ENCODE results near the gene RCOR1. TPM values are rescaled to one million over a fixed set of nuclear protein-coding genes. Genes with fewer than 3 reads are reported as not detected.
"Not testable (repeated sequence)": the region's sequence is repeated elsewhere in the genome, so short reads cannot be mapped to it uniquely, and the experiment has no call there.

RCOR1 gene
- total RNA-seq, 1 donor from 2014 or later, result 25.2 TPM

DNA sequence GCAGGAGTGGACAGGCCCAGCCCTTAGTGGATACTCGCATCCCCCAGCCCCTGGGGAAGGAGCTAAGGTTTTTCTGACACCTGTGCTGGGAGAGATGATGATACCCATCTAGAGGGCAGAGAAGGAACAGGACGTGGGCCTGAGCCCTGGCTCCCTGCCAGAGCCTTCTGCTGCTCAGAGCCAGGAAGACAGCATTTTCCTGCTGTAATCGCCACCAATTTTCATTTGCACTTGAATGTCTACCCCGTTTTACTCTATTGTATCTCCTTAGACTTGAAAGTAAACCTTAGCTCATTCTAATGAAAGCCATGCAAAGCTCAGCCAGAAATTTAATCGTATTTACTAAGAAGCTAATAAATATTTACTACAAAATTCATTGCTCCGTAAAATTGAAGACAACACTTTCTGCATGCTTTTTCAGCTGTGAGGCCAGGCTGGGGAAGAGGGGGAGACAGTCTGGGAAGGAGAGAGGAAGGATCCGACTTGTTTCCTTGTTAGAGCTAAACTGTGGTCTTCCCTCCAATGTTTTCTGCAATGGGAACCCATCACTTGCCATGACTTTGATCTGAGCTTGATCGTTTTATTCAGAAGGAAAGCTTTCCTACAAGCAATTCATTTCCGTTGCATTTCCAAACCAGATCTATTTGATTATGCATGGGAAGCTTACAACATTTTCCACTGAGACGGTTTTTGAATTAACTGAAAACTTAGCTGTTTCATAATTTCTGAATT, 167.2 kb downstream of the RCOR1 start:
- no peak for DNase-seq (ENCODE audit: low spot score)

DNA sequence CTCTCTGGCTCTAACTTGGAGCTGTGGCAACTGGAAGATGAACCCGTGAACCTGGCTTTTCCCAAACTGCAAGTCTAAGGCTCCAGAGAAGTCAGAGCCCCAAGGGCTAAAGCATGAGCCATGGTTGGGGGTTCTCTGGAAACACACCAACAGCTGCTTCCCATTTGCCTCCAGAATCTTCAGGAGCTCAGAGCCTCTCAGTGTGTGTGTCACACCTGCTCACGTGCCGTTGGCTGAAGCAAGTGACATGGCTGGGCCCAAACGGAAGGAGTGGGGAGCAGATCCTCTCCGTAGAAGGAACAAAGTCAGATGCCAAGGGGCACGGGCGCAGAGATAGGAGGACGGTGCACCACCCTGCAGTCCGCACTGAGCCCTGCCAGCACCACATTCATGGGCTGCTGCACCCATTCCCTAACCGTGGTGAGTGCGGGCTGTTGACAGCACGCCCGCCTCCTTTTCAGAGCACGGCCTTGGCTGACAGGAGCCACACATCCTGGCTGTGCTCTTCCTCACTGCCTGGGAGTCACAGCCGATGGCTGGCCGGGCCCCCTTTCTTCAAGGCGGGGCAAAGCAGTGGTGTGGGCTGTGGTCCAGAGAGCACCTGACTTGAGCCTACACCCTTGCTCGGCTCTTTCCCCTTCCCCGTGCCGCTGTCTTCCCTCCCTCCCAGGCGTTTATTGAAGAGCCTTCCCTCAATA, 168.2 kb downstream of the RCOR1 start:
- H3K4me1 Mint-ChIP-seq (ENCODE audit: low read depth), result no peaks in the 10 kb centered on the region

More for the DNA sequence above, 167.2 kb downstream of the RCOR1 start:
- no peak overlapping the region for H3K27ac Mint-ChIP-seq (ENCODE audit: unreplicated experiment)
- H3K9me3 Mint-ChIP-seq (ENCODE audit: low read depth), result no peaks in the 10 kb centered on the region
- H3K4me3 Mint-ChIP-seq (ENCODE audit: unreplicated experiment), result no peak overlapping the region
- H3K27me3 Mint-ChIP-seq (ENCODE audit: low read depth), result peaks cover 3% of the 10 kb centered on the region
- peaks cover 2% of the 10 kb centered on the region for H3K36me3 Mint-ChIP-seq (ENCODE audit: low read depth)
- H3K4me1 Mint-ChIP-seq (ENCODE audit: low read depth), result no peaks in the 10 kb centered on the region
- TF ChIP-seq, protein P1, sequence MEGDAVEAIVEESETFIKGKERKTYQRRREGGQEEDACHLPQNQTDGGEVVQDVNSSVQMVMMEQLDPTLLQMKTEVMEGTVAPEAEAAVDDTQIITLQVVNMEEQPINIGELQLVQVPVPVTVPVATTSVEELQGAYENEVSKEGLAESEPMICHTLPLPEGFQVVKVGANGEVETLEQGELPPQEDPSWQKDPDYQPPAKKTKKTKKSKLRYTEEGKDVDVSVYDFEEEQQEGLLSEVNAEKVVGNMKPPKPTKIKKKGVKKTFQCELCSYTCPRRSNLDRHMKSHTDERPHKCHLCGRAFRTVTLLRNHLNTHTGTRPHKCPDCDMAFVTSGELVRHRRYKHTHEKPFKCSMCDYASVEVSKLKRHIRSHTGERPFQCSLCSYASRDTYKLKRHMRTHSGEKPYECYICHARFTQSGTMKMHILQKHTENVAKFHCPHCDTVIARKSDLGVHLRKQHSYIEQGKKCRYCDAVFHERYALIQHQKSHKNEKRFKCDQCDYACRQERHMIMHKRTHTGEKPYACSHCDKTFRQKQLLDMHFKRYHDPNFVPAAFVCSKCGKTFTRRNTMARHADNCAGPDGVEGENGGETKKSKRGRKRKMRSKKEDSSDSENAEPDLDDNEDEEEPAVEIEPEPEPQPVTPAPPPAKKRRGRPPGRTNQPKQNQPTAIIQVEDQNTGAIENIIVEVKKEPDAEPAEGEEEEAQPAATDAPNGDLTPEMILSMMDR (IDR thresholded peaks at IDR 0.05), result no peak

DNA sequence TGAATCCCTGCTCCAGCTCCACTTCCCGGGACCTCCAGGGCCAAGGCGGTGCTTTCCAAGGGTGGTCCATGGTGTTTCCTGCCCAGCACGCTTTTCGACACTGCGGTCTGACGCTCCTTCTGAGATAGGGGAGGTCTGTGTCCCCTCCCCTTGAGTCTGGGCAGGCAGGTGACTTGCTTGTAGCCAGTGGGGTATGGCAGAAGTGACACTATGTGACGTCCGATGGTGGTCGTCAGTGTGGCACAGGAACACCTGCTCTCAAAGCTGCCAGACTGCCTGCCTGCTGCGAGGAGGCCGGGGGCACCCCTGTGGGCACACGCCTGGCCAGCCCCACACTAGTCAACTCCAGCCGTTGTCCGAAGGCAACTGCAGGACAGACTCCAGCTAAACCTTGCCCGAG, 168.8 kb downstream of the RCOR1 start:
- TF ChIP-seq, protein P1 (IDR thresholded peaks at IDR 0.05), result no peak
- H3K4me1 Mint-ChIP-seq (ENCODE audit: low read depth), result no peaks in the 10 kb centered on the region
- H3K9me3 Mint-ChIP-seq (ENCODE audit: low read depth), result no peaks in the 10 kb centered on the region
- peaks cover 3% of the 10 kb centered on the region for H3K27me3 Mint-ChIP-seq (ENCODE audit: low read depth)
- no peak overlapping the region for H3K4me3 Mint-ChIP-seq (ENCODE audit: unreplicated experiment)
- H3K27ac Mint-ChIP-seq (ENCODE audit: unreplicated experiment), result no peak overlapping the region
- H3K36me3 Mint-ChIP-seq (ENCODE audit: low read depth), result no peaks in the 10 kb centered on the region
- no peak for DNase-seq (ENCODE audit: low spot score)

More for the DNA sequence above, 168.2 kb downstream of the RCOR1 start:
- peaks cover 3% of the 10 kb centered on the region for H3K27me3 Mint-ChIP-seq (ENCODE audit: low read depth)
- TF ChIP-seq, protein P1 (IDR thresholded peaks at IDR 0.05), result no peak
- H3K36me3 Mint-ChIP-seq (ENCODE audit: low read depth), result no peaks in the 10 kb centered on the region
- no peak overlapping the region for H3K27ac Mint-ChIP-seq (ENCODE audit: unreplicated experiment)
- H3K4me3 Mint-ChIP-seq (ENCODE audit: unreplicated experiment), result no peak overlapping the region
- no peaks in the 10 kb centered on the region for H3K9me3 Mint-ChIP-seq (ENCODE audit: low read depth)
- DNase-seq (ENCODE audit: low spot score), result no peak

DNA sequence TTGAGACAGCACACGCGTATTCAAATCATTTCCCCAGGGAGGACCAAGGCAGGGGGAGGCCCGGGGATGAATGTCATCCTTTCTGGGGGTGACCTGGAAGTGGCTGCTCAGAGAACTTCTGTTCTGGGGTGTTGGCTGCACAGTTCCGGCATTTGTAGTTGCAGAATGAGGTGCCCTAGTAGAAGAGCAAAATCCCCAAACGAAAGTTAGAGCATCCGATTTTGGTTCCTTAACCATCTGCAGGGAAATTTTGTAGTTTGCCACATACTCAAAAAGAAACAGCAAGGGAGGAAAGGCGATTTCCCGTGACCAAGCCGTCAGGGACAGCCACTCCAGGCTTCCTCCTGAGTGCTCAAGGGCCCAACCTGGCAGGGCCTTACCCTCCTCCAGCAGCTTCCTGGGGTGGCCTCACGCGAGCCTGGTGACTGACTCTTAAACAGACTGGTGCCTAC, 171.8 kb downstream of the RCOR1 start:
- no peak overlapping the region for H3K27ac Mint-ChIP-seq (ENCODE audit: unreplicated experiment)
- H3K27me3 Mint-ChIP-seq (ENCODE audit: low read depth), result peaks cover 3% of the 10 kb centered on the region
- H3K4me3 Mint-ChIP-seq (ENCODE audit: unreplicated experiment), result no peak overlapping the region
- no peaks in the 10 kb centered on the region for H3K4me1 Mint-ChIP-seq (ENCODE audit: low read depth)
- no peaks in the 10 kb centered on the region for H3K9me3 Mint-ChIP-seq (ENCODE audit: low read depth)
- DNase-seq (ENCODE audit: low spot score), result no peak
- TF ChIP-seq, protein P1 (IDR thresholded peaks at IDR 0.05), result no peak
- no peaks in the 10 kb centered on the region for H3K36me3 Mint-ChIP-seq (ENCODE audit: low read depth)

DNA sequence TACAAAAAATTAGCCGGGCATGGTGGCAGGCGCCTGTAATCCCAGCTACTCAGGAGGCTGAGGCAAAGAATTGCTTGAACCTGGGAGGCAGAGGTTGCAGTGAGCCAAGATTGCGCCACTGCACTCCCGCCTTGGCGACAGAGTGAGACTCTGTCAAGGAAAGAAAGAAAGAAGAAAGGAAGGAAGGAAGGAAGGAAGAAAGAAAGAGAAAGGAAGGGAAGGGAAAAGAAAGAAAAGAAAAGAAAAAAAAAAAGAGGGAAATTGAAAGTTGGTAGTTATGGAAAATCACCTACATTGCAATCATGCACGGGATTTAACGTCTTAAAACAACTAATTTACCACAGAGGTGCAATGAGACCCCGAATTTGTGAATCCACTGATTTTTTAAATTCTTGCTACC, 173.3 kb downstream of the RCOR1 start:
- H3K36me3 Mint-ChIP-seq (ENCODE audit: low read depth); H3K9me3 Mint-ChIP-seq (ENCODE audit: low read depth); DNase-seq (ENCODE audit: low spot score); H3K27me3 Mint-ChIP-seq (ENCODE audit: low read depth); H3K27ac Mint-ChIP-seq (ENCODE audit: unreplicated experiment); H3K4me3 Mint-ChIP-seq (ENCODE audit: unreplicated experiment); H3K4me1 Mint-ChIP-seq (ENCODE audit: low read depth): not testable (repeated sequence)
